ENCODE measurements around the gene DHX16.

Gene DHX16

DNA sequence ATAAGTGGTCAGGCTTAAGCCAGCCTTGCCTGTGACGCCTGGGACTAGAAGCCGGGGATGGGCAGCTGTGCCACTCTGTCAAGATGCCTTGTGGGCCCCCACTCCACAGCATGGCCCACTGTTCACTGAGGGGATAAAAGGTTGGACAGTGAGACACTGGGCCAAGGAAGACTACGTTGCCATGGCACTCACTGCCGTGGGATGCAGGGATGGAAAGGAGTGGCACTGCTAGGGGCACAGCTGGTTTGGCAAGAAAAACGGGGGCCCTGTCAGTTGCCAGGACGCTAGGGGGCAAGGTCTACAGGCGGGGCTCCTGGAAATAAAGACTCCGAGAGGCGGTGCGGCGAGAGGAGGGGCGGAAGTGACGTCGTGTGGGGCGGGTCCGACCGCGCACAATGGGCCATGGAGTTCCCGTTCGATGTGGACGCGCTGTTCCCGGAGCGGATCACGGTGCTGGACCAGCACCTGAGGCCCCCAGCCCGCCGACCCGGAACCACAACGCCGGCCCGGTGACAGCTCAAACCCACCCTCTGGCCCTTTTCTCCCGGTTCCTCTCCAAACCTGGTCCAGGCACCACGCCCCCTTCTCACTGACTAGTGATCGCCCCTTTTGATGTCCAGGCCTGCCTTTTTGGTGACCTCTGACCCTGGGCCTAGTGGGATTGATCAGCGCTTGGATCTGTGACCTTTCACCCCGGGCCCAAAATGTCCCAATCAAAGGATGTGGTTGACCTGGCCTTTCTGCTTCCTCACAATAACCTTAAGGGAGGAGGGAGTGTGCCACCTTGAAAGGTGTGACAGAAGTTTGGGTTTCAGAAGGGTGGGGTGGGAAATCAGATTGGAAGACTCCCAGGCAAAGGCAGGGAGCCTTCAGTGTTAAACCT lies 46.1 kb downstream of the DHX16 start, which contains the start of gene ATAT1:
Gene ATAT1, plus strand, starts transcription at position 391 of the 883 bp plus-strand sequence.
- peak; percentile 85 to 88 for DNase-seq

DNA sequence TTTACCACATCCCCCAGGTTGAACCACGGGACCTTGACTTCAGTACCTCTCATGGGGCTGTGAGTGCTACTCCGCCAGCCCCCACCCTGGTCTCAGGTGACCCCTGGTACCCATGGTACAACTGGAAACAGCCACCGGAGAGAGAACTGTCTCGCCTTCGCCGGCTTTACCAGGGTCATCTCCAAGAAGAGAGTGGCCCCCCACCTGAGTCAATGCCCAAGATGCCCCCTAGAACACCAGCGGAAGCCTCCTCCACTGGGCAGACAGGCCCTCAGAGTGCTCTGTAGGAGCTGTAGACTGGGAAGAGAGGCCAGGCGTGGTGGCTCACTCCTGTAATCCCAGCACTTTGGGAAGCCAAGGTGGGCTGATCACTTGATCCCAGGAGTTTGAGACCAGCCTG lies 47.3 kb downstream of the DHX16 start:
- DNase-seq: no peak

DNA sequence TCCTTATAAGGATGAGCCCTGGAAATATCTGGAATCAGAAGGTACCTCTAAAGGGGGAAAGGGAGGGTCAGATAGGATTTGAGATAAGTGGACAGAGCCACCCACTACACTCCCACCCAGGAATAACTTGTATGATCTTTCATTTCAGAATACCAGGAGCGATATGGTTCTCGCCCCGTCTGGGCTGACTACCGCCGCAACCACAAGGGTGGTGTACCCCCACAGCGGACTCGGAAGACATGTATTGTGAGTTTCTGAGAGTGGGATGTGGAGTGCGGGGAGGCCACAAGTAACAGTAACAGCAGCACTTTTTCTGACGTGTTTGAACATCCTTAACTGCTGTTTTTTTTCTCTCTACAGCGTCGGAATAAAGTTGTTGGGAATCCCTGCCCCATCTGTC lies 53.2 kb downstream of the DHX16 start:
- no peak for DNase-seq

DNA sequence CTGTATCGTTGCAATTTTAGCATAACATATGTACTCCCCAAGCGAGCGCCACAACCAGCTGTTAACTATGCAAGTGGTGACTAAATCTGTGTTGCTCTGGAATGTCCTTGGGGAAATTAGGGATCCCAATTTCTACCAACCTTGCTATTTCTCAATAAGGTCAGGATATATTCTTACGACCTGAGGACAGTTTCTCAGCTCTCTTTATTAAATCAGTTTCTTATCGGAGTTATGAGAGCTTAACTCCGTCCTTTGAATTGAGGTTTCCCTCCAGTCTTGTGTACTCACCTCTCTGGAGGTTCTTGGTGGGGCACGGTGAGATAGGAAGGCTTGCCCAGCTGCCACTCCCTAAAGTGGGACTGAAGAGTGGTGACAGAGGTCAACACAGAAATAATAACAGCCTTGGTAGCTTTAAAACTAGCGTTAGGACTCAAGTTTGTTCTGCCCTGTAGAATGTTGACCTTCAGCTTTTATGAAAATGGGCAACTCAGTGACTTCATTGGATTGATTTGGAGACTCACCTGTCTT lies 54.5 kb downstream of the DHX16 start:
- no peak for DNase-seq

DNA sequence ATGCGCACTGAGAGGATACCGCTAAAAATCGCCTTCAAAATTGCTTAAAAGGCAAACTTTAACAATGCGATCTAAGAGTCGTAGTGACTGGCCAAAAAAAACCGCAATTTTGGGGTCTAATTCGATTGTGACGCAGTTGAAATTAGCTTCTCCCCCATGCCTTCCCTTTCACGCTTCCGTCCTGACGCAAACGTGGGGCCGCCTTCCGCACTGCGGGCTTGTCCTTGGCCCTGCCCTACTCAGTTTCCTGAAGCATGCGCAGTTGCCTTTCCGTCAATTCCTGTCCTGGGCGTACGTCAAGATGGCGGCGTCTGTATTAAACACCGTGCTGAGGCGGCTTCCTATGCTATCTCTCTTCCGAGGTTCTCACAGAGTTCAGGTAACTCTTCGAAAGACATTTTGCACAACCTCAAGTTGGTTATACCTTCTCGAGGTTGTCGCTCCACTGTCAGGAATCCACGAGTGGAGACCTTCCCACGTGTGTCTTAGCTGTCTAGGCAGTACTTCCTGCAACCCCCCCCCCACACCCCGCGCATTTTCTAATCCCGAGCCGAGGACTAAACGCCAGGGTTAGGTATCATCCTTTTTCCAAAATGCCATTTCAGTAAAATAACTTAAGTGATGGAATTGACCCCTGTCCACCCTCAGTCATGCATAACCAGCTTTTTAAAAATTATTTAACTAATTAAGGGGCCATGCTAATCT lies 55.1 kb downstream of the DHX16 start, which contains the start of gene MRPS18B:
Gene MRPS18B, plus strand, starts transcription at position 276 of the 705 bp plus-strand sequence. Its CDS starts 26 bp downstream, at position 302.
- DNase-seq: peak; percentile 97 to 99

DNA sequence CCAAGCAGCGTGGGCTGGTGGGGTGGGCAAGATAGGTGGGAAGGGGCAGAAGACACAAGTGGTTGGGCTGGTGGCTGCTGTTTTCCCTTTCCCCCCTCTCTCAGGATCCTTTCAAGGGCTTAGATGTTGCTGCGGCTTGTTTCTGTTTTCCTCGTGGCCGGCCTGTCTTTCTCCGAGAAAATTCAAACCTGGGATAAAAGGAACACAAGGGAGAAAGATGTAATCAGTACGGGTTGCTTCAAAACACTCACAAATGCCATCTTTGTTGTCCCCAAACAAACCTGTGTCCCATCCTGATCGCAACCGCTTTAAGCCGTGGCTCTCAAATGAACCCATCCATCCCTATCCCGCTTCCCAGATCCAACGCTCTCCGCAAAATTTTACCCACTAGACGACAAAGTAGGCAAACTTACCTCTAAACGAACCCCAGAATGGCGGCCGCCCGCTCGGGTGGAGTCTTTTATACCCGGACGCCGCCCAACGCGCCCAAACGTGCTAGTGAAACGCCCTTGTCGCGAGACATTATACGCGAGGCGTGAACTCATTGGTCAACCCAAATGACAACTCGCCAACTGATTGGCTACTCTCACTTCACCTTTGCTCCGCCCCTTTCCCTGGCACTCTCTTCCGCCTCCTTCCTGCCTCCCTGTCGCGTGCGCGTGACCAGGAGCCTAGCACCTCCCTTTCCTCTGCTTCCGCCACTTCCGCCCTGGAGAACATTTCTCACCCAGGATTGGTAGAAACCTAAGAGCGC lies 55.8 kb downstream of the DHX16 start, which contains the start of gene PPP1R10:
Gene PPP1R10, minus strand, starts transcription at position 433 of the 754 bp plus-strand sequence. CDS start 7,299 bp downstream, outside the sequence.
- DNase-seq: peak; percentile 98 to 99

DNA sequence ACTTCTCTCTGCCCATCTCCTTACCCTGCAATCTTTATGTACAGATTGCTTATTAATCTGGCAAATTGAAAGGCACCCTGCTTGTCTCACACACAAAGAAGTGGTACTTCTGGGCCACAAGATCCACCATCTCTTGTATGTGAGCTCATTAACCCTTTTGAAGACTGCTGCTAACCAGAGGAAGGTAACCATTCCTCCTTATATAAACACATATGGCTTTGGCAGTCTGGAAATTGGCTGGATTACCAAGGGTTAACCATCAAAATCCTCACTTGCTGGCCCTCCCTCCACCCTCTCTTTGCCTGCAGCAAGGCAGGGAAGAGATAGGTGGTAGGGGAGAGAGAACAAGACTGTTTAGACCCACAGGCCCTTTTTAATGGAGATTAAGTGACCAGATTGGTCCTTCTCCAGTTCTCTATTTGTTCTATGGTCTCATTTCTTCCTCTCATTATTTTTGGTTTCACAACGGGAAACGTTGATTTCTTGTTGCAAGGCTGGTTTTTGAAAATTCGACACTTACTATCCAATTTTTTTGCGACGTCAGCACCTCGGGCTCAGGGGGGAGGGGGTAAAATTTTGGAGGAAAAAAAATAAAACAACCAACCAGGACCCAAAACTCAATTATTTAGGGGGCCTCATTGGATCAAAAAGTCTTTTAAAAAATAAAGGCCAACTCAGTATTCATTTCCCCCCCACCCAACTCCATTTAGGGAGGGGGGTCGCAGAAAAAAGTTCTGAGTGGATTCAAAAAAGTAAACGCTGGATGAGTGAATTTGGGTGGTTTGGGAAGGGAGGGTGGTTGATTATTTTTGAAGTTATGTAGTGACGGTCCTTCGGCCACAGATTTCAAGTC lies 56.6 kb downstream of the DHX16 start:
- DNase-seq: peak; percentile 28 to 31

DNA sequence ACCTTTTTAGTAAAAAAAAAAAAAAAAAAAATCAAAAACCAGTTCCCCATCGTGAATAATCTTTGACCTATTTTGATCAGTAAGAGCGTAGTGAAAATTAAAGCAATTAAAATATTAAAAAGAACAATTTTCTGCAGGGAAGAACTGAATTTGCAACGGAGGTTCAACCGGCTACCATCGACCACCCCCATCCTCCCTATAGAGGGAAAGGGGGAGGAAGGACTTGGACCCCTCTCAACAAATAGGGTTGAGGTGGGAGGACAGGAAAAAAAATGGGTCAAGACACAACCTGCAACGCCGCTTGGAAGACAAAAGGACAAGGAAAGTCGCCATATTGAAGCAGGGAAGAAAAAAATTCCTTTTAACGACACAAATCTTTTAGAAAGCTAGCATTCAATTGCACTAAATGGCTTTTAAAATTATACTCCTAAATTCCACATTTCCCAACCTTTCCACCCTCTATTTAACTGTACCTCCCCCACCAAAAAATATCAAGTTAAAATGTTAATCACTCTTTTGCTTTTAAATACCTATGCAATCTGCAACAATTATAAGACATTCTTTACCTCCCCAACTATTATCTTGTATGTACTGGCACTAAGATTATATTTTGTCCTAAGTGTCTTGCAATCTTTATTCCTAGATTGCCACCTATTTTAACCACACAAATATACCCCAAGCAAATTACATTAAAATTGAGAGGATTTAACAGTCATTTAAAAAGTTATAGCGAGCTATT lies 57.4 kb downstream of the DHX16 start:
- DNase-seq: peak; percentile 33 to 36

DNA sequence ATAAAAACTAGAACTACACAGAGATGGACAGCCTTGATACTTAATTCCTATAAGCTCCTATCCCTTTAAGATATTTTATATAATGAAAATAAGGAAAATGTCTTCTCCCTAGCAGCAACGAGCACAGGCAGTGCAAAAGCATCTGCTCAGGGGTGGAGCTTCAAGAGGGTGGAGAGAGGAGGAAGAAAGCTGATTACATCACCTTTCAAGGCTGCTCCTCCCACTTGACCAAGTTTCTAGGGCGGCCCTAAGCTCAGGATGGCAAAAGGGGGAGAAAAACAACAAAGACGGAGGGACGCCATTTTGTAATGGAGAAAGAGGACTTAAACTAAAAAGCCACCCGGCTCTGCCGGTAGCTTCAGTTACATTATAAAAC lies 58.0 kb downstream of the DHX16 start:
- peak; percentile 84 to 86 for DNase-seq

DNA sequence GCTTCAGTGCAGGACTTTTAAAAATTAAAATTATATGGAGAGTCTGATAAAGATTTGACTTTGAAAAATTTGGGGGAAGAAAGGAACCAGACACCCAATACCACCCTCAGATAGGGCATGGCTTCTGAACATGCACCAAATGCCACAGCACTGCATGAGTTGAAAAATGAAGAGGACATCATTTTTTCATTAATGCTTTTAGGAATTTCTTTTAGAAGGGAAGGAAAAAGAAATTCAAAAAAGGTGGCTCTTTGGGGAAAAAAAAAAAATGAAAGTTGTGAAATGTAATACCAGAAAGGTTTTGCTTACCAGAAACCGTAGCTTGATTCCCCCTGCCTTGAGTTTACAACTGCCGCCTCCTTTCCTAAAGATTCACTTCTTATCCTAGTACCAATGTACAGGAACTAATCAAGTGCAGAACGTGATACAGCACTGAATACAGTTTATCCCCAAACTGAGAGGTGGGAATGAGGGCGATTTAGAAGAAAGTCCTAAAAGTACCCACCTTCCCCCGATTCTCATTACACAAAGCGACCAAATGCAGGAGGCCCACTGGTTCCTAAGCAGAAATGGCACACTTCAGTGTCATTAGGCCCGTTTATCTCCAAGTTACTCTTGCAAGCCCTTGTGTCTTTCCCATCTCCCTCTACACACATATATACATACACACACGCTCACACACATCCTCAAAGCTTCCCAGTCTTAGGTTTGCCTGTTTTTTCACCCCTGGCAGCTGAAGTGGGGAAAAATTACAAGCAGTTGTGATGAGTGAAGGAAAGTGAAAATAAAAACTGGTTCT lies 58.6 kb downstream of the DHX16 start:
- DNase-seq: peak in 1 of 2 donors; percentile 14

DNA sequence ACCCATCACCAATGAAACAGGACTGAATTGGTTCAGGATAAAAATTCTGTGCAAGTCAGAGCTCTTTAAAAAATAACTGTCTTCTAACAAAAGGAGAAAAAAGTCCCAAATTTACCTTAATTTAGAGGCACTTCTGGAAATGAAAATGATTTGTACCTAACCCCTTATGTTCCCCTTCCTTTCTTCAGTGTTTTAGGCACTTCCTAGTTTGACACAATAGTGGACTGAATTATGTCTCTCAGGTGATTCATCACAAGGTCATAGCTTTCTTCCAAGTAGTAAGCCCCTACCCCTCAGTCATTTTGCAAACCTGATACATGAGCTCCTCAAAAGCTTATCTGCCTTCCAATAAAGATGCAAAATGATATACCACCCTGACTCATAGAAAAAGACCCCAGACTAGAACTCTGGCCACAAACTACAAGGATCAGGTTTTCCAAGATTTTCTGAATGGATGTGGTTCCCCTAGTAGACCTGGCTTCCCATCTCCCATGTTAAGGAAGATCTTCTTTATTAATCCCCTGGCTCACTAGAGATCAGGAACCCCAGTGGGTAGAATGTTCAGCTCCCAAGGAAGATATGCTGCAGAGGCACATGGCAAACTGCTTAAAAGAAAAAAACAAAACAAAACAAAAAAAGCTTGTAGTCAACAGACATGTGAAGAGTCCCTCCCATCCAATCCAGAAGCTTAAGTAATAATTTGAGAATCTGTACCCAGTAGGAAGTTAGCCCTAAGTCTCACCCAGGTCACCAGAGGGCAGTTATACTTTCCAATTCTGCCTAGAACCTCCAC lies 59.4 kb downstream of the DHX16 start:
- no peak for DNase-seq

DNA sequence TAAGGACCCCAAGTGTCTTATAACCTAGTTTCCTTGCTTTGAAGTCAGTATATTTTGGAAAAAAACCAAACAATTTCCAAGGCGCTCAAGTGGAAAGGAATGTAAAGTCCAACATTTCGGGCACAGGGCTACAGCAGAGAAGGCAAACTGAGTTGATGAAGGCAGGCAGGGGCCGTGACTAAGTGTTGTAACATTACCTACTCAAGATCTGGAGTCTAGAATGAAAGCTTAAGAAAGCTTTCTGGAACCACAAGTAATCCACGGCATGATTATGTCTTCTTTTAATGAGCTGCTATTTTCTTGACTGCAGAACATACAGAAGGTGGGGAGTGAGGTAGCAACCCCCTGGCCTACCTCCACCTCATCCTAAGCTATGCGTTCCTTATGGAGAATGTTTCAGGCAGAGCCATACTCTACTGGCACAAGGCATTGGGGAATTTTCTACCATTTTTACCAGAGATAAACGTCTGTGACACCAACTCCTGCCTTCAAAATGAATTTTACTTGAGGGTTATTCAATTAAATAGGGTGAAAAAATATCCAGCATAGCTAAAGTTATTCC lies 60.0 kb downstream of the DHX16 start:
- no peak for DNase-seq

DNA sequence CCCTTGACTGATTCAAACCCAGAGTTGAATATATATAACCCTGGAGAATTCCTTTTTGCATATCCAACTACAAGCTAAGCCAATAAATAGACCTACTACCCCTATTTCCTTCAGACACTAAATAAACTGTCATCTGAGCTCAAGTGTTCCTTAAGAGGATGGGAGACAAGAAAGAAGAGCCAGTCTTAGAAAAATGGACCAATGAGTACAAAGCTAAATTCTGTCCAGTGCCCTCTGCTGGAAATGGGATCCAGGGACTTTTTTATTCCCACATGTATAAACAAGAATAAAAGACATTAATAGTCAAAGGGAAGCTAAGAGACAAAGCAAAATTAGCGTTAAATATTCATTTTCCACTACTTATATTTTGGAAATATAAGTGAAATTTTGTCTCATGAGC lies 60.6 kb downstream of the DHX16 start:
- DNase-seq: no peak

DNA sequence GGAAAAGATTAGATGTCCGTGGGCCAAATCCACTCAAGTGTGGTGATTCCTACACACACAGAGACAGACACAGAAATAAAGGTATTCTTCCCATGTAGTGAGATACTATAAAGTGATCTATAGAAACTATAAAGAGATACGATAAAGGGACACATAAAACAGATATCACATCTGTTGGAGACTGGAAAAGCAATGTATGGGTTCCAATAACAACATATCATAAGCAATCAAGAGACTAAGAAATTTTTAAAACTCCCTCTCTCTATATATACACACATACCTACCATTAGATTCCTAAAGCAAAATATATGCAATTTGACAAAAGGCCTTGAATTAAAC lies 61.0 kb downstream of the DHX16 start:
- no peak for DNase-seq

DNA sequence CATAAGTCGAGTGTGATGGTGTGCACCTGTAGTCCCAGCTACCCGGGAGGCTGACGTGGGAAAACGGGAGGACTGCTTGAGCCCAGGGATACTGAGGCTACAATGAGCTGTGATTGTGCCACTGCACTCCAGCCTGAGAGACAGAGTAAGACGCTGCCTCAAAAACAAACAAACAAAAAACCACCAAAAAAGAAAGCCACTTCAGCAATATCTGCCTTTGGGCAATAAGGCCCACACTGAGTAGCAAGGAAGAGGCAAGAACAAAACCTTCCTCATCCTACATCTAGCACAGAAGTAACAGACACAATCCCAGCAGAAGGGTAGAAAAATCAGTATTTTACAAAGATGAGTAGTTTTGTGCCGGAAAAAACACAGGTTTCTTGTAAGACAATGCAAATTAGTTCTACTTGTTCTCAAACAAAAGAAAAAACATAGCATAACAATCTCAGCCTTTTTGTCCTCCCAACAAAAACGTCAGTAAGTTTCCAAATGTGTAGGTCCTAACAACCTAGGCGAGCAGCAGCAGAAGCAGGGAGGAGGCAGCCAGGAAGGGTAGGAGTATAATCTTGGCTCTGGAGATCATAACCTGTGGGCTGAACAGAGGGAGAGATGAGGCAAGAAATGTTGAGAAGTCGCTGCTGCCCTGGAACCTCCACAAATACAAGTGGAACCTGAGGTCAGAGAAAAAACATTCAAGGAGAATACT lies 61.5 kb downstream of the DHX16 start:
- DNase-seq: no peak

DNA sequence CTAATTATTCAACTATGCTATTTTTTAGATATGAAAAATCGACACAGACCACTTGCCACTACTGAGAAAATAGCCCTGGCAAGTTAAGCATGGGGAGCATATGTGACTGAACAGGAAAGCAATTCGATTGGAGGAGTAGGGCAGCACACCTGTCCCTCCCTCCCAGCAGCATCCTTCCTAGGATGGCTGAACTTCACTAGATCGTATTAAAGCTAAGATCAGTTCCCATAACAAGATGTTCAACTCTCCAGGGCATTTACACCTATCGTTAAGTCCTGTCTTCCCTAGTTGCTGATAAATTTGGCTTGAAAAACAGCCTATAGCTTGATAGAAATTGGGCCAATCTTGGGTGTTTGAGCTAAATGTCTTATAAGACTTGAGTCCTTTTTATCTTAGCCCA lies 62.7 kb downstream of the DHX16 start:
- DNase-seq: no peak

DNA sequence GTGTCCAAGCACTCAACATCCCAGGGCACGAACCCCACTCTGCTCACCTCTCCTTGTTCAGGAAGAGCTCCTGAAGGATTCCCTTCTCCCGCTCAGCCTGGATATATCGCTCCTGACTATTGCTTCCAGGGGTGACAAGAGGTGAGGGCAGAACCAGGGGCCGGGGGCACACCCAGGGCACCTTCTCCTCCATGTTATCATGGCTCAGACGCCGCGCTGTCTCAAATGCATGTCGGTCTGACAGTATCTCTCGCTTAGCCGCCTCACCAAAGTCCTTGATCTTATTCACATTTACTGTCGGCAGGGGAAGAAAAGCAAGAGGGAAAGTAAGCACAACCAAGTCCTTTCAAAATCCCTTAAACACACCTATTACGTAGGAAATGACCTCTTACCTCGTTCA lies 68.8 kb downstream of the DHX16 start:
- no peak for DNase-seq

All from activated CD4-positive, alpha-beta T cell treated with anti-CD3 and anti-CD28 coated beads for 4 hours (primary cell).